T-helper 1 cell (primary cell): ENCODE data around the gene MAP9.
"Not testable (repeated sequence)": the region's sequence is repeated elsewhere in the genome, so short reads cannot be mapped to it uniquely, and the experiment has no call there.

Source experiments
- DNase-seq, 5 donors: peaks; one replicate each; pipeline ENCODE4 v3.0.0-alpha.2; 2012 to 2020

MAP9 gene

GRCh38 chr4:155339999-155340398, 36.8 kb downstream of the MAP9 start:
- DNase-seq: no peak

GRCh38 chr4:155339588-155339987, 37.2 kb downstream of the MAP9 start:
- DNase-seq: no peak

GRCh38 chr4:155338196-155338595, 38.6 kb downstream of the MAP9 start:
- DNase-seq: no peak

- no peak for DNase-seq
Observed at GRCh38 chr4:155336242-155336641, 40.5 kb downstream of the MAP9 start.

GRCh38 chr4:155331478-155331877, 45.3 kb downstream of the MAP9 start:
- no peak for DNase-seq

GRCh38 chr4:155322782-155323181, 54.0 kb downstream of the MAP9 start:
- no peak for DNase-seq

- DNase-seq: no peak
Observed at GRCh38 chr4:155321006-155321405, 55.8 kb downstream of the MAP9 start.

GRCh38 chr4:155319516-155319915, 57.2 kb downstream of the MAP9 start:
- no peak for DNase-seq

- DNase-seq: not testable (repeated sequence)
Observed at GRCh38 chr4:155312027-155312426, 64.7 kb downstream of the MAP9 start.

GRCh38 chr4:155307731-155308277, 69.0 kb downstream of the MAP9 start:
- DNase-seq: no peak

- no peak for DNase-seq
Observed at GRCh38 chr4:155305619-155306018, 71.1 kb downstream of the MAP9 start.

GRCh38 chr4:155304375-155304774, 72.4 kb downstream of the MAP9 start:
- DNase-seq: no peak

- no peak for DNase-seq
Observed at GRCh38 chr4:155299103-155299502, 77.7 kb downstream of the MAP9 start.
